PFSK-1 (cell line): ENCODE data around the gene COL9A3.

Experiments used
- FOXP2 ChIP-seq: optimal IDR thresholded peaks from 2 replicates; pipeline ENCODE3; 2011; ENCODE audit warnings: borderline replicate concordance, control low read depth, inconsistent platforms; ENCODE audit not compliant: insufficient read depth; ENCODE audit errors: extremely low read length, extremely low read depth
- POLR2AphosphoS5 ChIP-seq: IDR thresholded peaks from 2 replicates; pipeline ENCODE4 v1.6.1; 2012; ENCODE audit warnings: low read depth, mild to moderate bottlenecking, control low read depth, low read length, moderate library complexity
- SIN3A ChIP-seq: IDR thresholded peaks from 2 replicates; pipeline ENCODE4 v1.6.1; 2012; ENCODE audit warnings: mild to moderate bottlenecking, low read length, moderate library complexity, borderline replicate concordance; ENCODE audit not compliant: insufficient read depth
- TAF1 ChIP-seq: IDR thresholded peaks from 2 replicates; pipeline ENCODE4 v1.6.1; 2012; ENCODE audit warnings: low read length, control low read depth, borderline replicate concordance; ENCODE audit not compliant: insufficient read depth
- TF ChIP-seq, protein P1 (sequence below), 2 experiments: IDR thresholded peaks; 2 replicates each; pipeline versions ENCODE4 v1.6.1 to v1.8.0; 2011 to 2012; ENCODE audit warnings: low read depth in 2 of 2, low read length in 2 of 2, control low read depth in 1 of 2, inconsistent platforms in 1 of 2, mild to moderate bottlenecking in 1 of 2, moderate library complexity in 1 of 2; ENCODE audit not compliant: insufficient read depth in 1 of 2

COL9A3 gene

GRCh38 chr20:62888910-62889309, 72.1 kb downstream of the COL9A3 start:
- TF ChIP-seq, protein P1, sequence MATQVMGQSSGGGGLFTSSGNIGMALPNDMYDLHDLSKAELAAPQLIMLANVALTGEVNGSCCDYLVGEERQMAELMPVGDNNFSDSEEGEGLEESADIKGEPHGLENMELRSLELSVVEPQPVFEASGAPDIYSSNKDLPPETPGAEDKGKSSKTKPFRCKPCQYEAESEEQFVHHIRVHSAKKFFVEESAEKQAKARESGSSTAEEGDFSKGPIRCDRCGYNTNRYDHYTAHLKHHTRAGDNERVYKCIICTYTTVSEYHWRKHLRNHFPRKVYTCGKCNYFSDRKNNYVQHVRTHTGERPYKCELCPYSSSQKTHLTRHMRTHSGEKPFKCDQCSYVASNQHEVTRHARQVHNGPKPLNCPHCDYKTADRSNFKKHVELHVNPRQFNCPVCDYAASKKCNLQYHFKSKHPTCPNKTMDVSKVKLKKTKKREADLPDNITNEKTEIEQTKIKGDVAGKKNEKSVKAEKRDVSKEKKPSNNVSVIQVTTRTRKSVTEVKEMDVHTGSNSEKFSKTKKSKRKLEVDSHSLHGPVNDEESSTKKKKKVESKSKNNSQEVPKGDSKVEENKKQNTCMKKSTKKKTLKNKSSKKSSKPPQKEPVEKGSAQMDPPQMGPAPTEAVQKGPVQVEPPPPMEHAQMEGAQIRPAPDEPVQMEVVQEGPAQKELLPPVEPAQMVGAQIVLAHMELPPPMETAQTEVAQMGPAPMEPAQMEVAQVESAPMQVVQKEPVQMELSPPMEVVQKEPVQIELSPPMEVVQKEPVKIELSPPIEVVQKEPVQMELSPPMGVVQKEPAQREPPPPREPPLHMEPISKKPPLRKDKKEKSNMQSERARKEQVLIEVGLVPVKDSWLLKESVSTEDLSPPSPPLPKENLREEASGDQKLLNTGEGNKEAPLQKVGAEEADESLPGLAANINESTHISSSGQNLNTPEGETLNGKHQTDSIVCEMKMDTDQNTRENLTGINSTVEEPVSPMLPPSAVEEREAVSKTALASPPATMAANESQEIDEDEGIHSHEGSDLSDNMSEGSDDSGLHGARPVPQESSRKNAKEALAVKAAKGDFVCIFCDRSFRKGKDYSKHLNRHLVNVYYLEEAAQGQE (IDR thresholded peaks at IDR 0.05; ENCODE audit: insufficient read depth in 1 of 2, low read depth in 2 of 2, low read length in 2 of 2), result no peak
- TF ChIP-seq SIN3A (no peak), FOXP2 (no peak), POLR2AphosphoS5 (no peak), TAF1 (no peak)

- TF ChIP-seq, protein P1 (IDR thresholded peaks at IDR 0.05; ENCODE audit: insufficient read depth in 1 of 2, low read depth in 2 of 2, low read length in 2 of 2), result no peak
- TF ChIP-seq FOXP2, result no peak
- no peak for TF ChIP-seq SIN3A
- no peak for TF ChIP-seq POLR2AphosphoS5
- TF ChIP-seq TAF1, result no peak
Measured at GRCh38 chr20:62889411-62889810, 72.6 kb downstream of the COL9A3 start.

GRCh38 chr20:62889871-62890270, 73.0 kb downstream of the COL9A3 start:
- TF ChIP-seq, protein P1 (IDR thresholded peaks at IDR 0.05; ENCODE audit: insufficient read depth in 1 of 2, low read depth in 2 of 2, low read length in 2 of 2), result no peak
- TF ChIP-seq FOXP2, result no peak
- TF ChIP-seq POLR2AphosphoS5, result no peak
- no peak for TF ChIP-seq TAF1
- no peak for TF ChIP-seq SIN3A

DNA sequence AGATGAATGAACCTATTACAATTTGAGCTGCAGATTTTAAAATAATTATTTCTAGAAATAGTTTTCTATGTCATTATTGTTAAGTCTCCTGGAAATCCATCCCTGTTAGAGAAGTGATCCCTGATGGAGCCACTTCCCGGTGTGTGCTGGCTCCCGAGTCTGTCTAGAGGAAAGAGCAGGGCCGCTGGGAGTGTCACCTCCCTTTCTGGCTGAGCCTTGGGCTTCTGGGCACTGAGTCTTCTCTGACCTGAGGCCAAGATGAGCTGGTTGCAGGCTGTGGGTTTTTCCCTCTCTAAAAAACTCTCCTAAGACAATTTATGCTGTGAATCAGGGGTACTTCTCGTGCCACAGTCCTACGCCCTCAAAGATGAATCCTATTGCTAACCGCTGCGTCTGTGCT, 73.6 kb downstream of the COL9A3 start:
- TF ChIP-seq SIN3A, result no peak
- no peak for TF ChIP-seq POLR2AphosphoS5
- TF ChIP-seq TAF1, result no peak
